Muscle layer of colon (tissue), 2 donors: ENCODE measurements around the gene MYH10.

Experiments used
- H3K27ac ChIP-seq: one replicate; pipeline ENCODE4 v1.7.0; 2013; ENCODE audit warnings: low read depth, mild to moderate bottlenecking, low read length, moderate library complexity
- H3K27me3 ChIP-seq, 2 donors: one replicate each; pipeline ENCODE4 v1.7.0; 2013; ENCODE audit warnings: low read length in 2 of 2, mild to moderate bottlenecking in 2 of 2; ENCODE audit not compliant: insufficient read depth in 2 of 2, control insufficient read depth in 1 of 2
- H3K36me3 ChIP-seq: one replicate; pipeline ENCODE4 v1.7.0; 2013; ENCODE audit warnings: mild to moderate bottlenecking, low read length; ENCODE audit not compliant: insufficient read depth
- H3K4me1 ChIP-seq: one replicate; pipeline ENCODE4 v1.7.0; 2013; ENCODE audit warnings: mild to moderate bottlenecking, low read length; ENCODE audit not compliant: insufficient read depth
- H3K4me3 ChIP-seq, 2 donors: one replicate each; pipeline ENCODE4 v1.7.0; 2013; ENCODE audit warnings: low read length in 2 of 2, low read depth in 1 of 2, mild to moderate bottlenecking in 1 of 2, moderate library complexity in 1 of 2
- H3K9ac ChIP-seq: one replicate; pipeline ENCODE4 v1.7.0; 2013; ENCODE audit warnings: low read length
- H3K9me3 ChIP-seq: one replicate; pipeline ENCODE4 v1.7.0; 2013; ENCODE audit warnings: mild to moderate bottlenecking, low read length
- donor health status: abdominal sarcoma.
- donor health status: Adenocarcinoma of cecum.

Gene MYH10

GRCh38 chr17:8622191-8622590 is 8.3 kb downstream of the MYH10 start:
- H3K36me3 ChIP-seq: peaks cover 12% of the 10 kb centered on the region
- H3K9ac ChIP-seq: no peak overlapping the region
- H3K27me3 ChIP-seq: no peaks in the 10 kb centered on the region
- H3K4me3 ChIP-seq: no peak overlapping the region
- H3K9me3 ChIP-seq: no peaks in the 10 kb centered on the region
- no peaks in the 10 kb centered on the region for H3K4me1 ChIP-seq
- no peak overlapping the region for H3K27ac ChIP-seq

- Histone ChIP-seq H3K27me3 (no peaks in the 10 kb centered on the region), H3K4me3 (no peak overlapping the region), H3K9ac (no peak overlapping the region), H3K36me3 (peaks cover 12% of the 10 kb centered on the region), H3K4me1 (no peaks in the 10 kb centered on the region), H3K27ac (no peak overlapping the region), H3K9me3 (no peaks in the 10 kb centered on the region)
These were observed 8.9 kb downstream of the MYH10 start for GRCh38 chr17:8621585-8621984.

GRCh38 chr17:8619294-8619693 is 11.2 kb downstream of the MYH10 start:
- Histone ChIP-seq H3K36me3 (peaks cover 12% of the 10 kb centered on the region), H3K27ac (no peak overlapping the region), H3K4me1 (no peaks in the 10 kb centered on the region), H3K4me3 (no peak overlapping the region), H3K27me3 (no peaks in the 10 kb centered on the region), H3K9ac (no peak overlapping the region), H3K9me3 (no peaks in the 10 kb centered on the region)

- H3K4me1 ChIP-seq: peaks cover under 1% of the 10 kb centered on the region
- no peaks in the 10 kb centered on the region for H3K9me3 ChIP-seq
- no peaks in the 10 kb centered on the region for H3K27me3 ChIP-seq
- H3K36me3 ChIP-seq: peaks cover 12% of the 10 kb centered on the region
- H3K9ac ChIP-seq: no peak overlapping the region
- H3K4me3 ChIP-seq: no peak overlapping the region
- no peak overlapping the region for H3K27ac ChIP-seq
These were observed 11.7 kb downstream of the MYH10 start for GRCh38 chr17:8618825-8619224.

- no peak overlapping the region for H3K4me3 ChIP-seq
- peaks cover 20% of the 10 kb centered on the region for H3K4me1 ChIP-seq
- H3K36me3 ChIP-seq: no peaks in the 10 kb centered on the region
- no peaks in the 10 kb centered on the region for H3K9me3 ChIP-seq
- H3K27me3 ChIP-seq: no peaks in the 10 kb centered on the region
- no peak overlapping the region for H3K9ac ChIP-seq
- H3K27ac ChIP-seq: no peak overlapping the region
These were observed 15.5 kb downstream of the MYH10 start for GRCh38 chr17:8614988-8615387.

- no peaks in the 10 kb centered on the region for H3K27me3 ChIP-seq
- no peaks in the 10 kb centered on the region for H3K9me3 ChIP-seq
- H3K4me3 ChIP-seq: peak overlapping the region in 1 of 2 donors; percentile 54
- no peak overlapping the region for H3K27ac ChIP-seq
- peaks cover 35% of the 10 kb centered on the region for H3K4me1 ChIP-seq
- H3K36me3 ChIP-seq: no peaks in the 10 kb centered on the region
- H3K9ac ChIP-seq: no peak overlapping the region
These were observed 18.8 kb downstream of the MYH10 start for GRCh38 chr17:8611619-8612298.

GRCh38 chr17:8611137-8611536 is 19.4 kb downstream of the MYH10 start:
- peak overlapping the region in 1 of 2 donors; percentile 54 for H3K4me3 ChIP-seq
- no peak overlapping the region for H3K27ac ChIP-seq
- no peak overlapping the region for H3K9ac ChIP-seq

GRCh38 chr17:8610558-8610957 is 20.0 kb downstream of the MYH10 start:
- no peaks in the 10 kb centered on the region for H3K9me3 ChIP-seq
- peaks cover 42% of the 10 kb centered on the region for H3K4me1 ChIP-seq
- no peaks in the 10 kb centered on the region for H3K27me3 ChIP-seq
- no peaks in the 10 kb centered on the region for H3K36me3 ChIP-seq
- H3K9ac ChIP-seq: no peak overlapping the region
- no peak overlapping the region for H3K27ac ChIP-seq
- no peak overlapping the region for H3K4me3 ChIP-seq

More at GRCh38 chr17:8611137-8611536, 19.4 kb downstream of the MYH10 start:
- Histone ChIP-seq H3K27me3 (no peaks in the 10 kb centered on the region), H3K9me3 (no peaks in the 10 kb centered on the region), H3K4me1 (peaks cover 41% of the 10 kb centered on the region), H3K36me3 (no peaks in the 10 kb centered on the region)

- Histone ChIP-seq H3K9me3 (no peaks in the 10 kb centered on the region), H3K27ac (no peak overlapping the region), H3K4me3 (no peak overlapping the region), H3K4me1 (peaks cover 42% of the 10 kb centered on the region), H3K9ac (no peak overlapping the region), H3K27me3 (no peaks in the 10 kb centered on the region), H3K36me3 (no peaks in the 10 kb centered on the region)
These were observed 20.6 kb downstream of the MYH10 start for GRCh38 chr17:8609910-8610309.

GRCh38 chr17:8608001-8608400 is 22.5 kb downstream of the MYH10 start:
- H3K27ac ChIP-seq: no peak overlapping the region
- H3K9me3 ChIP-seq: no peaks in the 10 kb centered on the region
- peaks cover 4% of the 10 kb centered on the region for H3K36me3 ChIP-seq
- H3K4me3 ChIP-seq: no peak overlapping the region
- peaks cover 34% of the 10 kb centered on the region for H3K4me1 ChIP-seq
- no peaks in the 10 kb centered on the region for H3K27me3 ChIP-seq
- H3K9ac ChIP-seq: no peak overlapping the region

- H3K9me3 ChIP-seq: no peaks in the 10 kb centered on the region
- H3K27ac ChIP-seq: no peak overlapping the region
These were observed 24.1 kb downstream of the MYH10 start for GRCh38 chr17:8606401-8606800.

GRCh38 chr17:8602679-8603078 is 27.8 kb downstream of the MYH10 start:
- no peak overlapping the region for H3K4me3 ChIP-seq
- no peaks in the 10 kb centered on the region for H3K27me3 ChIP-seq
- H3K9me3 ChIP-seq: no peaks in the 10 kb centered on the region
- no peak overlapping the region for H3K9ac ChIP-seq
- H3K4me1 ChIP-seq: peaks cover 15% of the 10 kb centered on the region
- H3K36me3 ChIP-seq: peaks cover 4% of the 10 kb centered on the region
- no peak overlapping the region for H3K27ac ChIP-seq

More at GRCh38 chr17:8606401-8606800, 24.1 kb downstream of the MYH10 start:
- Histone ChIP-seq H3K9ac (no peak overlapping the region), H3K4me3 (no peak overlapping the region), H3K36me3 (peaks cover 4% of the 10 kb centered on the region), H3K27me3 (no peaks in the 10 kb centered on the region), H3K4me1 (peaks cover 27% of the 10 kb centered on the region)
